NCI-H2196 treated with DMSO at 0.1 percent for 48 hours (cell line): ENCODE results near the gene MFN1.
A peak's percentile ranks its signal among the peaks of the same experiment; 100 is the strongest.
"Not testable (repeated sequence)": the region's sequence is repeated elsewhere in the genome, so short reads cannot be mapped to it uniquely, and the experiment has no call there.

Experiments used
- DNase-seq: peaks from one replicate; lab custom pipeline; 2025; ENCODE audit not compliant: unreplicated experiment; lab: John Stamatoyannopoulos, UW

Gene MFN1

DNA sequence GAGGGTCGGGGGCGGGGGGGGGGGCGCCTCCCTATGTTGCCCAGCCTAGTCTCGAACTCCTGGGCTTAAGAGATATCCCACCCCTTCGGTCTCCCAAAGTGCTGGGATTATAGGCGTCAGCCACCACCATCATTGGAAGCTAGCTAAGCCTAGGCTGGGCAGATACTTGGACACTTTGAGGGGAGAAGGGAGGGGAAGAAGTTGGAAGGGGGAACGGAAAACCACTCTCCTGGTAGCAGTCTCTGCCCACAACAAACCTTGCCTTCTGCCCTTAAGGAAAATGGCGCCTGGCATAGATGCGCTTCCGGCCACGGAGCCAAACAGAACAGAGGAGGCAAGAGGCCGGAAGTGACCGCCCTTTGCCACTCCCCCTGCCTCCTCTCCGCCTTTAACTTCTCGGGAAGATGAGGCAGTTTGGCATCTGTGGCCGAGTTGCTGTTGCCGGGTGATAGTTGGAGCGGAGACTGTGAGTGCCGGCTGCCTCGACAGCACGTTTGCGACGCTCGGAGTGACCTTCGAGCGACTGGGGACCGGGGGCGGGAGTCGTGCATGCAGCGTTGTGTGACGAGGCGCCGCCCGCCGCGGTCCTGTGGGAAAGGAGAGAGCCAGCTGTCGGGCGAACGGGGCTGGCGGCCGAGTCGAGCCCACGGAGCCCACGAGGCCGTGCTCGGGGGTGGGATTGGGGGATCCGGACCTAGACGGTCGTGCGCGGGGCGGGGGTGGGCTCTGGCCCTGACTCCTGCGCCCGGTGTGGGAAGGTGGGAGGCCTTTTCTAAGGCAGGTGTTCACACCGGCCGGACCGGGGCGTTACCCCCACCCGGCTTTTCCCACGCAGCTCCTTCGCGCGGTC lies at the start of gene MFN1:
Gene MFN1 (plus strand): TSS at position 365 of the 850 bp plus-strand sequence. CDS start 1,143 bp downstream, outside the sequence.
- peak; percentile 98 for DNase-seq

DNA sequence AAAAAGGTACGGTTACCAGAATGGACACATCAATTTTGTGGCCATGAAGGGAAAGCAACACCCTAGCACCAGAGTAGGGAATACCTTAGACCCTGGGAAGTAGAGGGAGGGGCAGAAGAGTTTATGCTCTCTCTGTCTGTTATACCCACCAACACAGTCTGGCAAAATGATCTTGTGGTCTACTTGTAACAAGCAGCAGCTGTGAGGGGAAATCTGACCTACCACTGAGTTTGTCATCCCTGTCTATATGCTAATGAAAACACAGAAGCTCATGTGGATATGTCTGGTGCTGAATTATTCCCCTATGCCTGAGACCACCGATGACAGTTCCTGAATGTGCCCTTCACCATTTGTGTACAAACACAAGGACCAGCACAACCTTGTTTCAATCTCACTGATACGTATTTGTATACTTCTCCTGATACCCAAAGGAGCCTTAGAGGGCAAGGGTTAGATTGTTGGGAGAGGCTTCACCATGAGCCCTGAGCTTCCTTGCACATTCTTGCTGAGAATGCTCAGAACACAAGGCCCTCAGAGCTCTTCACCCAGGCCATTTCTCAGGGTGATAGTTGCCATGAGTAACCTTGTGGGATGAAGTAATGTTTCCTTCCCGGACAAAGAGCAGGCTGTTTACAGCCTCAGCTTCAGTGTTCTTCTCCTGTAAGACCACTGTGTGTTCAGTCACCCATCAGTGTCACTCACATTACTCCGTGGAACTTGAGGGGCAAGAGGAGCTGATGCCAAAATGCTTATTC lies 49.4 kb upstream of the MFN1 start:
- no peak for DNase-seq

DNA sequence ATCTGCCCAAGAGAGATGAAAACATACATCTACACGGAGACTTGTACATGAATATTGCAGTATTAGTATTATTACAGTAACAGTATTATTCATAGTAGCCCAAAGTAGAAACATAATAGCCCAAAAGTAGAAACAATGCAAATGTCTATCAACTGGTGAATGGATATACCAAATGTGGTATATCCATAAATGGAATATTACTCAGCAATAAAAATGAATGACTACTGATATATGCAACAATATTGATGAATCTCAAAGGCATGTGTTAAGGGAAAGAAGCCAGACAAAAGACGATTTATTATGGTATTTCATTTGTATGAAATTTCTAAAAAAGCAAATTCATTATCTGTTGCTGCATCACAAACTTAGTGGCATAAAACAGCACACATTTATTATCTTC lies 48.2 kb upstream of the MFN1 start:
- no peak for DNase-seq

DNA sequence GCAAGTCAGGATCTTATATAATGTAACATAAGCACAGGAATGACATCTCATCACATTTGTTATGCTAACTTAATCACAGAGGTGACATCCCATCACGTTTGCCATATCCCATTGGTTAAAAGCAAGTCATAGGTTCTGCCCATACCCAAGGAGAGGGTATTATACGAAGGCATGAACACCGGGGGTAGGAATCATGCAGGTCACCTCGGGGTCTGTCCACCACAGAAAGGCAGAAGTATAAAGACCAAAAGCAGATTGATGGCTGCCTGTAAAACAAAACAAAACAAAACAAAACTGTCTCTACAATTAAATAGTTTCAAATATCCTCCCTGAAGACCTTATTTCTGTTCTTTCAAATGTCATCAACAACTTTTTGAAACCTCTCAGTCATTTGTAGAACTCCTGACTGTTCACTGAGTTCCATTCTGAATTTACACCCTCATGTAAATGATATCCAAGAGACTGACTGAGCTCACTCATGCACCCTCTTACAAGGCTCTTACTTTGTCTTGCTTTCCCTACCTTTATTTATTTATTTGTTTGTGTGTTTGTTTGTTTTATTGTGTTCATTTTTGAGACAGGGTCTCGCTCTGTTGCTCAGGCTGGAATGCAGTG lies 47.4 kb upstream of the MFN1 start:
- DNase-seq: no peak

DNA sequence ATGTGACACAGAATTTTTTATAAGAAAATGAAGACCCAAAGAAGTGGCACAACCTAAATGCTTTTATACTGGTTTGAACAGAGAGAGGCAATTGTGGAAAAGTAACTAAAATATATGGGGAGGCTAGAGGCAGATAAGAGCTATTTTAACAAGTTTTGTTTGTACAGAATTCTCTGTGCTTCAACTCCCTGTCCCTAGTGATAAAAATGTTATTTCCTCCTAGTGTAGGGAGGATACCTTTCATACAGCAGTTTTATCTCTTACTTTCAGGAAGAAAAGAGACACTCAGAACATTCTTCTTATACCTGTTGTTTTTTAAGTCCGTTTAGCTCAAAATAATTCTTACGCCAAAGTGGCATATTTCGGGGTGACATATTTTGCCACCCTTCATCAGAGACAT lies 45.9 kb upstream of the MFN1 start:
- DNase-seq: no peak

DNA sequence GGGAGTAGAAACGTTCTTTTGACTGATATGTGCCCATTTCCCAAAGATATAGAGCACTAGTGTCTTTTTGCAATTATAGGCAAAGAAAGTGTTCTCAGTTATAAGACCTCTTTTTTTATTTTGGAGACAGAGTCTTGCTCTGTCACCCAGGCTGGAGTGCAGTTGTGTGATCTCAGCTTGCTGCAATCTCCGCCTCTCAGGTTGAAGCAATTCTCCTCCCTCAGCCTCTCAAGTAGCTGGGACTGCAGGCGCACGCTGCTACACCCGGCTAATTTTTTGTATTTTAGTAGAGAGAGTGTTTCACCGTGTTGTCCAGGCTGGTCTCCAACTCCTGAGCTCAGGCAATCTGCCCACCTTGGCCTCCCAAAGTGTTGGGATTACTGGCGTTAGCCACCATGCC lies 45.4 kb upstream of the MFN1 start:
- DNase-seq: no peak

DNA sequence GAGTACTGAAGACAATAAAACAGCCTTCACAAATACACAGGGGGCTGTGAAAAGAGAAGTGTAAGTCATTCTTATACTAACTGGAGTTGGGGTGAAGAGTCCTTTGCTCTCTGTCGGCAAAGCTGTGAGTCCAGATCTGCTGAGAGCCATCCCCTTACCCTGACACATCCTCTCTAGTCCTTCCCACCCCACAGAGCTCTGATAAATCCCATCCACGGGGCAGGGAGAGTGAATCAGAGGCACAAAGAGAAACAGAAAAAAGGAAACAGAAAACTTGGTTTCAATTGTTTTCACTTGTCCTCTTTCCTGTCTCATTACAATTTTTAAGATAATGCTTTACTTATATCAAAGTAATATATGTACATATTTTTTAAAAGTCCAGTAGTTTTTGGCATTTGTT lies 42.9 kb upstream of the MFN1 start:
- no peak for DNase-seq

DNA sequence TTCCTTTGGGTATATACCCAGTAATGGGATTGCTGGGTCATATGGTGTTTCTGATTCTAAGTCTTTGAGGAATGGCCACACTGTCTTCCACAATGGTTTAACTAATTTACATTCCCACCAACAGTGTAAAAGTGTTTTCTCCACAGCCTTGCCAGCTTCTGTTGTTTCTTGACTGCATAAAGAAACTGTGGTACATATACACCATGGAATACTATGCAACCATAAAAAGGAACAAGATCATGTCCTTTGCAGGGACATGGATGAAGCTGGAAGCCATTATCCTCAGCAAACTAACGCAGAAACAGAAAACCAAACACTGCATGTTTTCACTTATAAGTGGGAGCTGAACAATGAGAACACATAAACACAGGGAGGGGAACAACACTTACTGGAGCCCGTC lies 40.1 kb upstream of the MFN1 start:
- DNase-seq: not testable (repeated sequence)

DNA sequence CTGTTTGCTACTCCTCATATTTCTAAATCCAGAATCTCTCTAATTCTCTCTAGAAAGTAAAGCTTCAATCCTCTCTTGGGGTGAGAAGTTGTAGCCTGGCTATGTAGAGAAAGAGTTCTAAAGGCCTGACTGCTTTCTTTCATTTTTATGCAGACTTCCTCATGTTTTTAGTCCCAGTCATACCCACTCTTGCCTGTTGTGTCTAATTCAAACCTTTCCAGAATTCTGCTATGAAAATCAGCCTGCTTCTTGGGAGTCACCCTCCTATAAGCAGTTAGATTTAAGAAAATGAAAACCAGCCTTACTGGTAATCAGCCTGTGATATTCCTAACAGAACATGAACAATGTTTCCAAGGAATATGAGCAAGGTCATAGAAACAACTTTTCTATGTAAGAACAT lies 39.5 kb upstream of the MFN1 start:
- no peak for DNase-seq

DNA sequence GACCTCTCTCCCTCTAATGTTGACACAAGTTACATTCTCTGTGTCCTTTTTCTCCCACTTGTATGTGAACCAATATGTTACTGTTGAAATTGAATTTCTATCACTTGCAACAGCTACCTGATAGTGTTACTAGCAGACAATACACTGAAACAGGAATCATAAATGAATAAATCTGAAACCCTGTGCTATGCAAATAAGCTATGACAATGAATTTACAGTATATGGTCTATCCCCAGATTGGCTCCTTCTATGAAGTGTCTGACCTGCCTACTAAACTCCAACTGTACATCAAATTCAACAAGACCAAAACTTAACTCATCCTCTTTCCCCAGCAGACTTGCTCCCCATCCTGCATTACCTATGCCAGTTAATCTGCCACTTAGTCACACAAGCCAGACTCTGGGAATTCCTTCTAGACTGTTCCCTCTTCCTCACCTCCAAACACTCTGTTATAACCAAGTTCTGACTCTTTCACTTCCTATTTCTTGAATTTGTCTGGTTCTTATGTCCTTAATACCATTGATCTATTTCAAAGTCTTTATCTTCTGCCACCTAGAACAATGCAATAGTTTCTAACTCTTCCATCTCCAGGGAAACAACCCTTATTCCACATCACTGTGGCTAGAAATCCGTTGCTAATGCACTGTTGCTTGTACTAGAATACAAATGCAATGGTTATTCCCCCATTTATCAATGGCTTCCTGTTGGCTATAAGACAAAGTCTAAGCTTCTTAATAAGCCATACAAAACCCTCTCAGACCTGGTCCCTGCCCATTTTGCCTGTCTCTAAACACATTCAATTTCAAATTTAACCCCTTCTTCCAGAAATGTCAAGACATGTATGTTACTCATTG lies 38.1 kb upstream of the MFN1 start:
- no peak for DNase-seq

DNA sequence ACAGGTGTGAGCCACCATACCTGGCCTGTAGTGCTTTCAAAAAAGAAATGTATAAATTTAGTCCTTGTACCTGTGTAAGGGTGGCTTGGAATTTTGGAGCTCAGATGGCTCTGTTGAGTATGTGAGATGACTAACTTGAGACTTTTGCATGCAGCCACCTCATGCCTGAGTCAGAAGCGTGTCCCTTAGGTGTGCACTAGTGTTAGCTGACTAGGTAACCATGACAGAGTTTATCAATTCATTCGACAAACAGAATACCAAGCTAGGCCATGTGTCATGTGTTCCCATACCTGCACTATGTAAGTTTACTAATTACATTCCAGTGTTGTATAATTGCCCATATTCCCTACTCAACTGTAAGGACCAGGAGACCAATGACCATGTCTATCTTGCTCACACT lies 28.6 kb upstream of the MFN1 start:
- no peak for DNase-seq

DNA sequence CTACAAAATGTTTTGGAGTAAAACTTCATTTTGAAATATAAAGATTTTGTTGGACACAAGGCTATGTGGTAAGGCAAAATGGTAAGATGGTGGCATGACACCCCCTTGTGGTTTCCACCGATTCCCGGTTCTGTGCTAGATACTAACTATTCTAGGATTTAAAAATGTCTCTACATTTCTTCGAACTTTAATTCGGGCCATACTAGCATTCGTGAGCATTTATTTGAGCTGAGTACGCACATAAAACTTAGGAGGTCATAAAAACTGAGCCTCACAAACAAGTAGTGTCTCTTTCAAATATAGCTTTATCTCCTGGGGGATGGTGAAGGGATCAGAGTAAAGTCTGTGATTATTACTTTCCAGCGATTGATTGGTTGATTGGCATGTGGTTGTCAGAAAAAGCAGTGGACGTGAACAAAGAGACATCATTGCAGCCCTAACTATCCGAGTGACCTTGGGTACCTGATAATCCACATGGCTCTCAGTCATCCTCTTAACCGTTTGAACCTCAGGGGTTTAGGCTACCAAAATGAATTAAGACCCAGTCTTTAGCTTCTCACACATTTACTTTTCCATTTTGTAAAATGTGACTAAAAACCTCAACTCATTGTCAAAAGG lies 25.7 kb upstream of the MFN1 start:
- DNase-seq: peak; percentile 18

DNA sequence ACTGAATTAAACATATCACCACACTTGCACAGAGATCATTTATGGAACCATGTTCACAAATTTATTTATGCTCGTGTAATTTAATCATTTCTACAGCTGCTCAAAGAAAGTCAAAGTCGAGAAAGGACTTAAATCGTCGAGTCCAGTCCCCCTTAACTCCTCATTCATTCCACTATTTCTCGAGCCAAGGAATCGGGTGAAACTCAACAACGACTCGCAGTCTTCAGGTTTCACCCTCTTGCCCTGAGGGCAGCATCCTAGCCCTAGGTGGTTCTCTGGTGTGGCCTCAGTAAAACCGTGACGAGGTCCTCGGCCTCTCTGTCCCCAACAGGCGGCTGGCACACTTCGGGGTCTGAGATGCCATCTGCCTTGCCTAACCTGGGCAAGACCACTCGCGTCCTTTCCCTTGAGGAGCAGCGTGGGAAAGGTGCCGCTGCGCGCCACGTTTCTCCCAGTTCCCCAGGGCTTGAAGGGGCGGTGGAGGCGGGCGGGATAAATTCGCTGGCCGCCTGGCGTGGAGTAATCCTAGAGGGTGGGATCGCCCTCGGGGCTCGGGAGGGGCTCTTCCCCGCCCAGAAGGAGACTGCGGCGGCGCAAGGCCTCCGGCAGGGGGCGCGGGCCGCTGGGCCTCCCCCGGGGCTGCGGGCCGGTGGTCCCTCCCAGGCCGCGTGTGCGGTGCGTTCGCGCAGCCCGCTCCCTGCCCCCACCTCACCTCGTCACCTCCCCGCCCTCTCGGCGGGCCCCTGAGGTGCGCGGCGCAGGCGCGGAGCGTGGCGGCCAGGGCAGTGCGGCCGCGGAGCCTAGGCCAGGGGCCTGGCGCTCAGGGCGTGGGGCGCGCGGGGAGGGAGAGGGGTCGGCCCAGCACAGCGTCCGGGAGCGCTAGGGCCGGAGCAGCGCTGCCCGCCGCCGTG lies 25.0 kb upstream of the MFN1 start, which contains the start of gene ZNF639:
Gene ZNF639 (plus strand): TSS at position 746 of the 911 bp plus-strand sequence. CDS start 5,263 bp downstream, outside the sequence.
- peak; percentile 95 for DNase-seq

DNA sequence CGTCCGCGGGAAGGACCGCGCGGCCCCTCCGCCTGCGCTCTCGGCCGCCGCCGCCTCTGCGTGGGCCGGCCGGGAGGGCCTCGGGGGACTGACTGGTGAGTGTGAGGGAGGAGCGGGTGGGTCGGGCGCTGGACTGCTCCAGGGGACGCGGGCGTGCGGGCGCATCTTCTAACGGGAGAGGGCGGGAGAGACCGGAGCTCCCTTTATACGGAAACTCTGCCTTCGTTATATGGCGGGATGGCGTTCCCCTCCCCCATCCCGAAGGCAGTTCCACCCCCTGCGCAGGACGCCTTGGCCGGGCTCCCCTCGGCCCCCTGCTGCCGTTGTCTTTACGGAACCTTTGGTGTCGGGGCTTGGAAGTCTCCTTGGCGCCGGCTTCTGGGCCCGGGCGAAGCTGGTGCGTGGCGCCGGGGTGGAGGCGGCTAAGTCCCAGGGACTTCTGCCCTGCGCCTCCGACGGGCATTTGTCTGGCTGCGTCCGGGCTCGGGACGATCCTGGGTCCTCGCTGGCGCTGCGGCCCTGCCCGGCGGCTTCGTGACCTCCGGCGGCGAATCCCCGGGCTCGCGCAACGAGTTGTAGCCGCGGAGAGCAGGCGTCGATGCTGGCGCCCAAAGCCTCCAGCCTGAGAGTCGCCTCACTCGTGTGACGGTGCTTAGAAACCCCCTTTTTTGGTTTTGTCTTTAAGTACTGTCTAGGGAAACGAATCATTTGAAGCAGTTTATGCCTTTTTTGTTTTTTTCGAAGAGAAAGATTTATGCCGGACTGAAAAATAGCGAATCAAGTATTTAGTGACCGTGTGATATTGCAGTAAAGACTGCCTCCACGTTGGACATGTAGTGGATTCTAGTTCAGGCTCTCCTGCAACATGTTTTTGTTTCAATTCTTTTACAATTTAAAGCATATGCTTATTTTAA lies 24.1 kb upstream of the MFN1 start:
- DNase-seq: peak; percentile 36

DNA sequence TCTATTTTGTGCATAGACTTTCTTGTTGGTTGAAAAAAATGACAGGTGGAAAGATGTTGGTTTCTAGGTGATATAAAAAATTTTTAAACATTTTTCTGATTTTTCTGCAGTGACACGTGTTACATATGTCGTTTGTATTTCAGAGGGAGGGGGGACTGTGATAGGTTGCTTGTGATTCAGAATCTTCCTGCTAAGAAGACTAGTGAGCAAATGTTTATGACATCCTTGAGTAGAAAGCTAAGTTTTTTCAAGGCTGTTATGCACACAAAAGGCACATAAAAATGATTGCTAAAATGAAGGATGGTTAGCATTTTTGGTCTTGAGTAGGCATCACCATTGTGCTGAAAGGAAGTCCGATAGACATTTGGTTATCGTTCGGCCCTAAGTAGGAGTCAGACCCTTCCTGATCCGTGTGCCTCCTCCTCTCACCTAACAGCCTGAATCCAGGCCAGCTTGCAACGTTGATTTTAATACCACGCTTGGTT lies 23.2 kb upstream of the MFN1 start:
- no peak for DNase-seq

DNA sequence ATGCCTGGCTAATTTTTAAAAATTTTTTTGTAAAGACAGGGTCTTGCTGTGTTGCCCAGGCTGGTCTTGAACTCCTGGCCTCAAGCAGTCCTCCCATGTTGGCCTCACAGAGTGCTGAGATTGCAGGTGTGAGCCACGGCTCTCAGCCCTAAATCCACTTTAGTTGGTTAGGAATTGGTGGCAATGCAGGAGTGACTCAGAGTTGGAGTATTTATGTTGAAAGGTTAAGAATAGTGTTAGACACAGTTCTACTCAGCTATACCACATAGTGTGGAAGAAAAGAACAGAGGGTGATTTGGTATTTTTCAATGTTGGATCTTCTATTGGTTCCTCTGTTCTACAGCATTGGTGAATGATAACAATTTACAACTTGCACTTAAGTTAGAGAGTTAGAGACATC lies 17.1 kb upstream of the MFN1 start:
- no peak for DNase-seq

DNA sequence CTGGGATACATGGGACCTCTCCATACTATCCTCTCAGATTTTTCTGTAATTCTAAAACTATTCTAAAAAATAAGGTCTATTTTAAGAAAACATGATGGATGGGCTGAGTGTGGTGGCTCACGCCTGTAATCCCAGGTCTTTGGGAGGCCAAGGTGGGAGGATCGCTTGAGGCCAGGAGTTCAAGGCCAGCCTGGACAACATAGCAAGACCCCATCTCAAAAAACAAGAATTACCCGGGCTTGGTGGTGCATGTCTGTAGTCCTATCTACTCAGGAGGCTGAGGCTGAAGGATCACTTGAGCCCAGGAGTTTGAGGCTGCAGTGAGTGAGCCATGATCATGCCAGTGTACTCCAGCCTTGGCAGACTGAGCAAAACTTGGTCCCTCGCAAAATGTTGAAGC lies 15.3 kb upstream of the MFN1 start:
- DNase-seq: no peak

DNA sequence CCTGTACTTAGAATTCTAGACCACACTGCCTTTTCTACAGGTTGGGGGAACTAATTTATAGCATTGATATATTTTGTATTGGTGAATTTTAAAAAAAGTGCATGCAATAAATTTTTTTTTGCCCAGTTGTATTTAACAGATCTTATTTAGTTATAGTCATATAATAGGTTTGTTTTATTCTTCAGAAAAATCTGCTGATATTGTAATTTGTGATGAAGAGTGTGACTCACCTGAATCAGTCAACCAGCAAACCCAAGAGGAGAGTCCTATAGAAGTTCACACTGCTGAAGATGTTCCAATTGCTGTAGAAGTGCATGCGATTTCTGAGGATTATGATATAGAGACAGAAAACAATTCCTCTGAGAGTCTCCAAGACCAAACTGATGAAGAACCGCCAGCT lies 14.4 kb upstream of the MFN1 start:
- DNase-seq: no peak
